Hematopoietic multipotent progenitor cell treated with erythropoietin and hydrocortisone succinate and interleukin-3 and kit ligand, for 15 days (in vitro differentiated cells): ENCODE data around the gene ITGAX.
"Not testable (repeated sequence)": the region's sequence is repeated elsewhere in the genome, so short reads cannot be mapped to it uniquely, and the experiment has no call there.

Source experiments
- DNase-seq: peaks from one replicate; pipeline ENCODE4 v3.0.0-alpha.2; 2015; ENCODE audit warnings: low spot score

Gene ITGAX

GRCh38 chr16:31410082-31410481, 55.1 kb downstream of the ITGAX start:
- DNase-seq: no peak

DNA sequence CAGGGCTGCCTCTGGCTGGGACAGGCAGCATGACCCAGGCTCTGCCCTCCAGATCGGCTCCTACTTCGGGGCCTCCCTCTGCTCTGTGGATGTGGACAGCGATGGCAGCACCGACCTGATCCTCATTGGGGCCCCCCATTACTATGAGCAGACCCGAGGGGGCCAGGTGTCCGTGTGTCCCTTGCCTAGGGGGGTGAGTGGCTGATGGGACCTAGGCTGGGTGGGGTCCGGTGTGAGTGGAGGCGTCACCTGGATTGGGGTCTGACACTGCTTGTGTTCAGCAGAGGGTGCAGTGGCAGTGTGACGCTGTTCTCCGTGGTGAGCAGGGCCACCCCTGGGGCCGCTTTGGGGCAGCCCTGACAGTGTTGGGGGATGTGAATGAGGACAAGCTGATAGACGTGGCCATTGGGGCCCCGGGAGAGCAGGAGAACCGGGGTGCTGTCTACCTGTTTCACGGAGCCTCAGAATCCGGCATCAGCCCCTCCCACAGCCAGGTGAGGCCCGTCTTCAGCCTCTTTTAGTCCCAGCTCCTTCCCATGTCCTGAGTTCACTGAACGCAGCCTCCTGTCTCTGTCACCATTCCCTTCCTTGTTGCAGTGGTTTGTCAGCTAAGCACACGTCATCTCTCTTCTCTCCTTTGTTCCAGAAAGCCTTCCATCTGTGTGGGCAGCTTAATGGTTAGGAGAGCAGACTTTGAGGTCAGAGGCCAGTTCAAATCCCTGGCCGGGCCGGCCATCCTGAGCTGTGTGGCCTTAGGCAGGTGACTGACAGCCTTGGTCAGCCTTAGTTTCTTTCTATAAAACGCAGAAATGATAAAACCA, 56.3 kb downstream of the ITGAX start:
- no peak for DNase-seq

DNA sequence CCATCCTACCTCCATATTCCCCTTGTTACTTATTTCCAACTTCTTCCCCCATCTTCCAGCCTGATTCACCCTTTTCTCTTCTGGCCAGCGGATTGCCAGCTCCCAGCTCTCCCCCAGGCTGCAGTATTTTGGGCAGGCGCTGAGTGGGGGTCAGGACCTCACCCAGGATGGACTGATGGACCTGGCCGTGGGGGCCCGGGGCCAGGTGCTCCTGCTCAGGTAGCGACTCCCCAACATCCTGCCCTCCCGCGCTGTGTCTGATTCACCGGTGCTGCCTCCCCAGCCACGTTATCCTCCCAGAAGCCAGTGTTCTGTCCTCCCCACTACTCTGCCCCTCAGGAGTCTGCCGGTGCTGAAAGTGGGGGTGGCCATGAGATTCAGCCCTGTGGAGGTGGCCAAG, 57.8 kb downstream of the ITGAX start:
- DNase-seq: no peak

DNA sequence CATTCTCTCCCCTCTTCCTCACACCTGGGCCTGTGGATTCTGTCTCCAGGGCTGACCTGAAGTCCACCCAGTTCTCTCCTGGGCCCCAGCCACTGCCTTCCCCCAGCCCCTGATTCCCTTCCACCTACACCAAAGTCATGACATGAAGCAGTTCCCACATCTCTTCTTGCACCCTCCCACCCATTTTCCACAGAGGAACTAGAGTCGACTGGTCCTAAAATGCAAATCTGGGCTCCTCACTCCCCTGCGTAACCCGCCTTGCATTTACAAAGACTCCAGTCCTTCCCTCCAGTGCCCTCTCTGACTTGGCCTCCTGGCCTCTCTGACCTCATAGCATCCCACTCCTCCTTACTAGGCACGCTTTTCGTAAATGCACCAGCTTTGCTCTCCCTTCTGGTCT, 58.4 kb downstream of the ITGAX start:
- no peak for DNase-seq

DNA sequence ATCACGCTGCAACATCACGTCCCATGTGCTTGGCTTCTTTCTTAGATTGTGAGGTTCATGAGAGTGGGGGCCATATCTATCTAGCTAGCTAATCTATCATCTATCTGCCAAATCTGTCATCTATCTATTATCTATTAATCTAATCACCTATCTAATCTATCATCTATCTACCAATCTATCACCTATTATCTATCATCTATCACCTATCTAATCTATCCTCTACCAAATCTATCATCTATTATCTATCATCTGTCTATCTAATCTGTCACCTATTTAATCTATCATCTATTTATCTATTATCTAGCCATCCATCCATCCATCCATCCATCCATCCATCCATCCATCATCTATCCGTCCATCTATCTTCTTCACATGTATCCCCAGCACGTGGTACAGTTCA, 59.0 kb downstream of the ITGAX start:
- no peak for DNase-seq

GRCh38 chr16:31414706-31415105, 59.7 kb downstream of the ITGAX start:
- DNase-seq: no peak

DNA sequence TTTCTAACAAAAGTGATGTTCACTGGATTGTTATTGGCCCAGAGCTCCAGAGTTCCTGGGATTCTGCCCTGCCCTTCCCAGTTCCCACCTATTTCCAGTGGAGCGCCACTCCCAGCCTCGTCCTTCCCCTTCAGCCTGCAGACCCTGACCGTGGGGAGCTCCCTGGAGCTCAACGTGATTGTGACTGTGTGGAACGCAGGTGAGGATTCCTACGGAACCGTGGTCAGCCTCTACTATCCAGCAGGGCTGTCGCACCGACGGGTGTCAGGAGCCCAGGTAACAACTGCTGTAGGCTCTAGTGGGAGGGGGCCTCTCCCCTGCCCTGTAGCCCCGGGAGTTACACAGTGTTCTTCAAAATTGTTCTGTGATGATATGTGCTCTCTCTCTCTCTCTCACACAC, 61.4 kb downstream of the ITGAX start:
- DNase-seq: no peak

DNA sequence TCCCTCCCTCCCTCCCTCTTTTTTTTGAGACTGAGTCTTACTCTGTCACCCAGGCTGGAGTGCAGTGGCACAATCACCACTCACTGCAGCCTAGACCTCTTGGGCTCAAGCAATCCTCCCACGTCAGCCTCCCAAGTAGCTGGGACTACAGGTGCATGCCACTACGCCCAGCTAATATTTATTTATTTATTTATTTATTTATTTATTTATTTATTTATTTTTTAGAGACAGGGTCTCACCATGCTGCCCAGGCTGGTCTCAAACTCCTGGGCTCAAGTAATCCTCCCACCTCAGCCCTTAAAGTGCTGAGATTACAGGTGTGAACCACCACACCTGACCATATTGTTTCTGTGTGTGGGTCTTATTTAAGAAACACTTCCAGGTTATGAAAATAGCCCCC, 62.1 kb downstream of the ITGAX start:
- DNase-seq: not testable (repeated sequence)

DNA sequence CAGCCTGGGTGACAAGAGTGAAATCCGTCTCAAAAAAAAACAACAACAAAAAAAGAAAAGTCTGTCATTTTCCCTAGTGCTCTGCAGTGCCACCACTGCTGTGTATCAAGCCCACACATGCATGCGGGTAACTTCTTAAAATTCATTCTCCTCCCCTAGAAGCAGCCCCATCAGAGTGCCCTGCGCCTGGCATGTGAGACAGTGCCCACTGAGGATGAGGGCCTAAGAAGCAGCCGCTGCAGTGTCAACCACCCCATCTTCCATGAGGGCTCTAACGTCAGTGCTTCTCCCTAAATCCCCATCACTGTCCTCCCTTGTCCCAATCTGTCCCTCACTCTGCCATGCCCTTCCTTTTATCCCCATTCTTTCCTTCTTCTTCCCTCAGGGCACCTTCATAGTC, 62.9 kb downstream of the ITGAX start:
- DNase-seq: no peak

GRCh38 chr16:31420037-31420436, 65.1 kb downstream of the ITGAX start:
- no peak for DNase-seq

GRCh38 chr16:31421587-31421986, 66.6 kb downstream of the ITGAX start:
- no peak for DNase-seq

DNA sequence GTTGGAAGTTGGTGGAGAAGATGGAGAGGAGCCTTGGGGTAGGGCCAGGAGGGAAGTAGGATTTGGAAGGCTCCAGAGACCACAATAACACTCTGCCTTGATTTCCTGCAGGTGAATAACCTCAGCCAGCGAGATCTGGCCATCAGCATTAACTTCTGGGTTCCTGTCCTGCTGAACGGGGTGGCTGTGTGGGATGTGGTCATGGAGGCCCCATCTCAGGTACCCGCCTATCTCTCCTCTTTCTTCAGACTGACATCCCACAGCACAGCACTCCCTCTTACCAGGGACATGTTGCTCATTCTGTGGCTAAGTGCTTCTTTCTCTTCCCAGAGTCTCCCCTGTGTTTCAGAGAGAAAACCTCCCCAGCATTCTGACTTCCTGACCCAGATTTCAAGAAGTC, 68.3 kb downstream of the ITGAX start:
- DNase-seq: no peak

DNA sequence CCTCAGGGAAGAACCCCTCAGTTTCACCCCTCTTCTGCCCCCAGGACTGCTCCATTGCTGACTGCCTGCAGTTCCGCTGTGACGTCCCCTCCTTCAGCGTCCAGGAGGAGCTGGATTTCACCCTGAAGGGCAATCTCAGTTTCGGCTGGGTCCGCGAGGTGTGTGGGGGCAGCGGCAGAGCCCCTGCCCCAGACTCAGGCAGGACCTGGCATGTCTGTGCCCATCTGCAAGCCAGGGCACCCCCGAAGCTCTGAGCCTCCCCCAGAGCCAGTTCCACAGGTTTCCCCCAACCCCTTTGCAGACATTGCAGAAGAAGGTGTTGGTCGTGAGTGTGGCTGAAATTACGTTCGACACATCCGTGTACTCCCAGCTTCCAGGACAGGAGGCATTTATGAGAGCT, 68.8 kb downstream of the ITGAX start:
- DNase-seq: no peak

GRCh38 chr16:31427441-31428278, 72.7 kb downstream of the ITGAX start:
- peak; percentile 11 for DNase-seq

DNA sequence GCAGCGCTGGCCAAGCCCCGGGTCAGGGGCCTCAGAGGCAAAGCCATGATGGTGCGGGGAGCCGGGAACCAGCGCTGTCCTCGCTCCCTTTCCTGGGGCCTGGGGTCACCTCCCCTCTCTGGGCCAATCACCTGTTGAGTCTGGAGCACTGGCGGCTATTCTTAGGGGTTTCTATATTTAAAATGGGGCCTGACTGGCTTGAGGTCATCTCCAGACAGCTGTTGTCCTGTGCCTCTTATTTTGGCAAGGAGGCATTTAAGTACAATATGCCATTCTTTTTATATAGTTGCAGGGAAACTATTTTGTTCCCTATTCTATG, 73.3 kb downstream of the ITGAX start, which contains the start of gene COX6A2:
Gene COX6A2 (minus strand): TSS at position 82 of the 319 bp plus-strand sequence. CDS start 35 bp downstream, at position 47.
- no peak for DNase-seq

DNA sequence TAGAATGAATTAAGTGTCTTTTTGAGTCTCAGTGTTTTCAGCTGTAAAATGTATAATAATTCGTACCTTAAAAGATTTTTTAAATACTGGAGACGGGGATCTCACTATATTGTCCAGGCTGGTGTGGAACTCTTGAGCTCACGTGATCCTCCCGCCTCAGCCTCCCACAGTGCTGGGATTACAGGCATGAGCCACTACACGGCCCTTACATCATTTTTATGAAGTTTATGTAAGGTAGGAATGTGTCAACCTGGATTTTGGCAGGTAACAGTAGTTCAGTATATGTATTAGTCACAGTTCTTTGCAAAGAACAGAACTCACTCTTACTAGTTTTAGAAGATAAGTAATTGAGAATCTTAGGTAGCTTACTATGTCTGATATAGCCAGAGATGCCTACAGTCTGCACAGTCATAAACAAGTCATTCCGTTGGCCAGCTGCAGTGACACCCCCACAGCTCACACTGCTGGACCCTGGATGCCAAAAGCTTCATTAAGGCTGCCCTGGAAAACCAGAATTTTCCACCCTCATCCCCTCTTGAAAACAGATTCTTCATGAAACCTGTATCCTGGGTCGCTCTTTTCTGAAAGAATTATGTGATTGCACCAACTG, 73.8 kb downstream of the ITGAX start:
- no peak for DNase-seq

- DNase-seq: no peak
Observed at GRCh38 chr16:31429314-31429713, 74.3 kb downstream of the ITGAX start.

DNA sequence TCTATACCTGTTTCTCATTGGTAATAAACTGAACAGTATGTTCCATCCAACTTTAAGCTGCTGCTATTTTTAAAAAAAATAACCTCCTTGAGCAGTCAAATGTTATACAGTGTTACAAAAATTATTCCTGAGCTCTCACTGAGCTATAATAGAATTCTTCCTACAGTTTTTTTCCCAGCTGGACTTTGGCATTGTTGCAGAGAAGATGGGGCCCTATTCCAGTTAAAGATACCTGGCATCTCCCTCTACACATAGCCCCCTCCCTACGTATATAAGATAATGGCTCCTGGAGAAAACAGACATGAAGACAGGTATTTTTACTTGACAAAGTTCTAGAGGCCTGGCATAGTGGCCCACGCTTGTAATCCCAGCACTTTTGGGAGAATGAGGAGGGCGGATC, 74.8 kb downstream of the ITGAX start:
- no peak for DNase-seq

- no peak for DNase-seq
Observed at GRCh38 chr16:31430380-31431052, 75.5 kb downstream of the ITGAX start.
